Activated naive CD4-positive, alpha-beta T cell treated with anti-CD3 and anti-CD28 coated beads, Interleukin-2, amount 50 U/mL, for 24 hours (primary cell): ENCODE measurements around the gene MACROD2.

Experiments
- H3K27ac Mint-ChIP-seq: one replicate; pipeline ENCODE4 v1.8.0; 2021; ENCODE audit warnings: mild to moderate bottlenecking, mixed read lengths
- H3K27me3 Mint-ChIP-seq: one replicate; pipeline ENCODE4 v1.8.0; 2021; ENCODE audit warnings: mixed read lengths
- H3K36me3 Mint-ChIP-seq: one replicate; pipeline ENCODE4 v1.8.0; 2021; ENCODE audit warnings: mixed read lengths
- H3K4me1 Mint-ChIP-seq: one replicate; pipeline ENCODE4 v1.8.0; 2021; ENCODE audit warnings: mixed read lengths
- H3K4me3 Mint-ChIP-seq: one replicate; pipeline ENCODE4 v1.8.0; 2021; ENCODE audit warnings: mild to moderate bottlenecking, mixed read lengths
- H3K9me3 Mint-ChIP-seq: one replicate; pipeline ENCODE4 v1.8.0; 2021; ENCODE audit warnings: mixed read lengths

The MACROD2 gene

GRCh38 chr20:15899967-15900366 lies 1904.7 kb downstream of the MACROD2 start:
- H3K36me3 Mint-ChIP-seq = no peaks in the 10 kb centered on the region
- H3K27me3 Mint-ChIP-seq = peaks cover 1% of the 10 kb centered on the region
- H3K27ac Mint-ChIP-seq = no peak overlapping the region
- no peaks in the 10 kb centered on the region for H3K9me3 Mint-ChIP-seq
- H3K4me3 Mint-ChIP-seq = no peak overlapping the region
- no peaks in the 10 kb centered on the region for H3K4me1 Mint-ChIP-seq

- Mint-ChIP-seq H3K36me3 (no peaks in the 10 kb centered on the region), H3K4me1 (no peaks in the 10 kb centered on the region), H3K4me3 (no peak overlapping the region), H3K27ac (no peak overlapping the region), H3K9me3 (no peaks in the 10 kb centered on the region), H3K27me3 (peaks cover 1% of the 10 kb centered on the region)
These were observed 1905.1 kb downstream of the MACROD2 start for GRCh38 chr20:15900443-15900842.

DNA sequence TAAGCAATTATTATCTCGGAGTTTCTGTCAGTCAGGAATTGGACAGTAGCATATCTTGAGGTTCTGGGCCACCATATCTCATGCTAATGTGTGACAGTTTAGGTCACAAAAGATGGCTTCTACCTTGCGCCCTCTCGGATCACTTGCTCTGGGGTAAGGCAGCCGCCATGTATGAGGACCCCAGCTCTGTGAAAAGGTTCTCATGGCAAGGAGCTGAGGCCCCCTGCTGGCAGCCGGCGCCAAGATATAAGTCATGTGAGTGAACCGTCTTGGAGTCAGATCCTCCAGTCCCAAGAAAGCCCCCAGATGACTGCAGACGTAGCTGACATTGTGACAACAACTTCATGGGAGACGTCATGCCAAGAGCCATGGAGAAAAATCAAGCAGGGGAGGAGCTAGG lies 1907.2 kb downstream of the MACROD2 start:
- no peaks in the 10 kb centered on the region for H3K9me3 Mint-ChIP-seq
- H3K27me3 Mint-ChIP-seq = peaks cover 1% of the 10 kb centered on the region
- no peak overlapping the region for H3K4me3 Mint-ChIP-seq
- no peaks in the 10 kb centered on the region for H3K4me1 Mint-ChIP-seq
- no peaks in the 10 kb centered on the region for H3K36me3 Mint-ChIP-seq
- H3K27ac Mint-ChIP-seq = no peak overlapping the region

DNA sequence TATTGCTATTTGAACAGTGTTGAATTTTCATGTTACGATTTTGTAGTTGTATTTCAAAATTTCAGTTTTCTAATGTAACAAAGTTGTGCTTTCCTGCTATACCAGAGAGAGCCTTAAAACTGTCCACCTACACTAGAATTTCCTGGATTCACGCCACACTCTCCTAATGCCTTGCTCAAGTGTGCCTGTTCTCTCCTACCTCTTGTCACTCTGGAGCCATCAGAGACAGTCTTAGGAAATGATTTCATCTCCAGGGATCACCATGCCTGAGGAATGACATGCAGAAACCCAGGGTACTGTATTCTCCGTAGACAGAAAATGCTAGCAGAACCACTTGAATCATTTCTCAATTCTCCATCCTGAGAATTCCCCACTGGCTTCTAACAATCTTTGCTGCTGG lies 1910.3 kb downstream of the MACROD2 start:
- Mint-ChIP-seq H3K27ac (no peak overlapping the region), H3K9me3 (peaks cover 7% of the 10 kb centered on the region), H3K27me3 (no peaks in the 10 kb centered on the region), H3K4me3 (no peak overlapping the region), H3K4me1 (no peaks in the 10 kb centered on the region), H3K36me3 (no peaks in the 10 kb centered on the region)

DNA sequence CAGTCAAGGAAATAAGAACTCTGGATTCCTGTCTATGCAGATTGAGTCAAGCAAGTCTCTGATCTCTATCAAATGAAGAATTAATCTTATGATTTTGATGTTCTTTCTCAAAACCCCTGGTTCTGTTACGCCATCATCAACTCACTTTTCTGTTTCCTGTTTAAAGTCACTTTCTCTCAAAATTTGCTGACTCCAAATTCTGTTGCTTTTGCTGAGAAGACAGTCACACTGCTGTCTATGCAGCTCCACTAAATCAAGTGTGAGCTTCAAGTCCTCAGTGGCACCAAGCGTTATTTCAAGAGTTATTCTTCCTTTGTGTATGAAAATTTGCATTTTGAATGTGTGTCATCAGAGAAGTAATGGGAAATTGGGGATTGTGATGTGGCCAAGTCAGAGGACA lies 1914.7 kb downstream of the MACROD2 start:
- Mint-ChIP-seq H3K36me3 (no peaks in the 10 kb centered on the region), H3K4me3 (no peak overlapping the region), H3K27me3 (no peaks in the 10 kb centered on the region), H3K9me3 (peaks cover 7% of the 10 kb centered on the region), H3K4me1 (no peaks in the 10 kb centered on the region), H3K27ac (no peak overlapping the region)

DNA sequence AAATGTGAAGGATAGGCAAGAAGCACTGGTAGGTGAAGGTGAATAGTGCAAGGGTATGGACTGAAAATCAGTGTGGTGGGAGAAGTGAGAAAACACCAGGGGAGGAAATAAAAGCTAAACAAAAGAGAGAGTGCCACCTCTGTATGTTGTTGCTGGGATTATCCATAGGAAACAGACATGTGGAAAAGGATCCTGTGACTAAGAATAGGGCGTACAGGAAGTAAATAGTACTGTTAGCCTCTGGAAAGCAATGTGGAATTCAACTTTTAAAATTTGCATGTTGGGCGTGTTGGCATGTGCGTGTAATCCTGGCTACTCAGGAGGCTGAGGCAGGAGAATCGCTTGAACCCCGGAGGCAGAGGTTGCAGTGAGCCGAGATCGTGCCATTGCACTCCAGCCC lies 1916.3 kb downstream of the MACROD2 start:
- H3K9me3 Mint-ChIP-seq = peaks cover 7% of the 10 kb centered on the region

DNA sequence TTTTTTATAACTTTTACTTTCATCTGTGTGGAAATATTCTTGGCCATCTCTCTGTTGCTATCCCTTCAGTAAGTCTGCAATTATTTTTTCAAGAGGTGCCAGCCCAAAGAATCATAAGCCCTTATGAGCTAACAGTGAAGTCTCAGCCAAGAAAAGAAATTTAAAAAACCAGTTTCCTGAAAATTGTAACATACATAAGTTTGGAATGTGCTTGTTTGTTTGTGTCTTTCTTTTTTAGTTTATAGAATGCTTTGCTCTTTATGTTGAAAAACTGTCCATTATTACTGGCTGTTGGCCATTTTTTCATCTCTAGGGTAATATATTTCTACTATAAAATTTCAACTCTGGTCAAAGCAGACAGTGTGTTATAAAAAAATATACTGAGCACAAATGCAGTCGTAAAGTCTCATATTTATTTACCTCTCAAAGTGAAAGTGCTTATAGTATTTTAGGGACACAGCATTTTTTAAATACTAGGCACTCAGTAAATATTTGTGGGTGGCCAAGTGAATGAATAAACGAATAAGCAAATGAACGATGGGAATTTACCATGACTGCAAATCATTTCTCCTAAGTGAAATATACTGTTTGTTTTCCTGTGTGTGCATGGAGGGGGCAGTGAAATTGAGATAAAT lies 1918.2 kb downstream of the MACROD2 start:
- Mint-ChIP-seq H3K4me3 (no peak overlapping the region), H3K4me1 (no peaks in the 10 kb centered on the region), H3K27ac (no peak overlapping the region), H3K36me3 (no peaks in the 10 kb centered on the region), H3K27me3 (peaks cover 3% of the 10 kb centered on the region), H3K9me3 (no peaks in the 10 kb centered on the region)

More for the DNA sequence above, 1916.3 kb downstream of the MACROD2 start:
- Mint-ChIP-seq H3K4me1 (no peaks in the 10 kb centered on the region), H3K36me3 (no peaks in the 10 kb centered on the region), H3K27ac (no peak overlapping the region), H3K27me3 (no peaks in the 10 kb centered on the region), H3K4me3 (no peak overlapping the region)

DNA sequence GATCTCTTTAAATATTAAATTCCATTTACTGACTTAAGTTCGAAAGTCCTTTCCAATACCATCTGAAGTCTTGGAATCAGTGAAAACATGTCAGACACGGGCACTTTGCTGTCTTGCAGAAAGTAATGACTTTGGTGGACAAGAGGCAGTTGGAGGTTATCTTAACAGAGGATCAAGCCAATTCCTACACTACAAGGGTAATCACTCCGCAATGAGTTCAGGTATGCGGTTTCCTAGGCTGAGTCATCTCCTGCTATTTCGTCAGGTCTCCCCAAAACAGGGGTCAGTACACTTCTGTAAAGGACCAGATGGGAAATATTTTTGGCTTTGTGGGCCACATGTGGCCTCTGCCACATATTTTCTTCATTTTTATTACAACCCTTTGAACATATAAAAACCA lies 1921.3 kb downstream of the MACROD2 start:
- peaks cover 3% of the 10 kb centered on the region for H3K27me3 Mint-ChIP-seq
- no peaks in the 10 kb centered on the region for H3K9me3 Mint-ChIP-seq
- no peaks in the 10 kb centered on the region for H3K4me1 Mint-ChIP-seq
- H3K27ac Mint-ChIP-seq = no peak overlapping the region
- no peaks in the 10 kb centered on the region for H3K36me3 Mint-ChIP-seq
- H3K4me3 Mint-ChIP-seq = no peak overlapping the region

DNA sequence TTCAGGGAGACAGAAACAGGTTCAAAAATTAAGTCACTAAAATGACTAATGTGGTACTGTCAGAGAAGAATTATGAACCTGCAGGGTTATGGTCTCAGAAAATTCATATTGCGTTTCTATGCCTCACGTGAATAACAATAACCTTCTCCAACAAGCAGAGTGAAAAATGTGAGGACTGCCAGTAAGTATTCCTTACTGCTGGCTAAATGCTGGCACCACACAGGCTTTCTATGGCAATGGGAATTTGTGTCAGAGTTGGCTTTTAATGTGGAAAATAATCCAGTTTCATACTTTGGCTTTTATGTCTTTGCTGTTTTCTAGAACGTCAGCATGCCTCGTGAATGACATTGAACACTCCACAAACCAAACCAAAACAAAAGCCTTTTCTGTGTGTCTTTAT lies 1922.0 kb downstream of the MACROD2 start:
- Mint-ChIP-seq H3K4me3 (no peak overlapping the region), H3K27me3 (peaks cover 3% of the 10 kb centered on the region)

DNA sequence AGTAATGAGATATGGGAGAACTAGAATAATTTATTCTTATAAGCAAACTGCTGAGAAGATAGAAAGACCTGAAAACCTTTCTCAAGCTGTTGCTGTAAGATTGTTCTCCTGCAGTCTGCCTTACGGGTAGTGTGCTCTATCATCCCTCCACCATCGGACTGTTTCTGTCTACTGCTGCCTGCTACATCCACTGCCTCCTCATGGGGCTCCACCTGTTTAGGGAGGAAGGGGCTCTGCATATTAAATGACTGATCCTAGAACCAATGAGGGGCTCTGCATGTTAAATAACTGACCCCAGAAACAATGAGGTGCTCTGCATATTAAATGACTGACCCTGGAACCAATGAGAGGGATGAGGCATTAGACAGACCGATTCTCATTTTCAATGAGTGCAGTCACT lies 1923.3 kb downstream of the MACROD2 start:
- Mint-ChIP-seq H3K4me3 (no peak overlapping the region), H3K4me1 (no peaks in the 10 kb centered on the region), H3K36me3 (no peaks in the 10 kb centered on the region), H3K27me3 (peaks cover 3% of the 10 kb centered on the region), H3K27ac (no peak overlapping the region), H3K9me3 (no peaks in the 10 kb centered on the region)

More for the DNA sequence above, 1922.0 kb downstream of the MACROD2 start:
- H3K27ac Mint-ChIP-seq = no peak overlapping the region
- no peaks in the 10 kb centered on the region for H3K9me3 Mint-ChIP-seq
- H3K4me1 Mint-ChIP-seq = no peaks in the 10 kb centered on the region
- no peaks in the 10 kb centered on the region for H3K36me3 Mint-ChIP-seq

GRCh38 chr20:15919118-15919517 lies 1923.8 kb downstream of the MACROD2 start:
- Mint-ChIP-seq H3K9me3 (no peaks in the 10 kb centered on the region), H3K27ac (no peak overlapping the region), H3K27me3 (peaks cover 3% of the 10 kb centered on the region), H3K4me3 (no peak overlapping the region), H3K4me1 (no peaks in the 10 kb centered on the region), H3K36me3 (no peaks in the 10 kb centered on the region)

DNA sequence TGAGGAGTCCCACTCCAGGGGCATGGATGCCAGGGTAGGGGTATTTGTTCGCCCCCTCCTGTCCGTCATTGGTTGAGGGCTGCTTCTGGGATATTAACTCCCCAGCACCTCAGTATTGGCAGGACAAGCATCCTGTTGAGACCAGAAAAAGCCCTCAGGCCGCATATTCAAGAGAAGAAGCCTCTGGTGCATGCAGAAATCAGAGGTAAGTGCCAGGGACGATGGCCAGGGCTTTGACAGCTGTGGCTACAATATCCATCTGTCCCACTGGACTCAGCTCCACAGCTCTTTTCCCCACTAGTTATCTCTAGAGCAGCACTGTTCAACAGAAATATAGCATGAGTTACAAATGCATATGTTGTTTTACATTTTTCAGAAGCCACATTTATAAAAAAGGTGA lies 1926.6 kb downstream of the MACROD2 start:
- H3K4me1 Mint-ChIP-seq = no peaks in the 10 kb centered on the region
- H3K9me3 Mint-ChIP-seq = peaks cover 9% of the 10 kb centered on the region
- H3K4me3 Mint-ChIP-seq = no peak overlapping the region
- no peaks in the 10 kb centered on the region for H3K36me3 Mint-ChIP-seq
- no peak overlapping the region for H3K27ac Mint-ChIP-seq
- peaks cover 3% of the 10 kb centered on the region for H3K27me3 Mint-ChIP-seq

GRCh38 chr20:15922556-15922955 lies 1927.2 kb downstream of the MACROD2 start:
- Mint-ChIP-seq H3K9me3 (peaks cover 9% of the 10 kb centered on the region), H3K27me3 (peaks cover 3% of the 10 kb centered on the region), H3K4me1 (no peaks in the 10 kb centered on the region), H3K27ac (no peak overlapping the region), H3K4me3 (no peak overlapping the region), H3K36me3 (no peaks in the 10 kb centered on the region)

DNA sequence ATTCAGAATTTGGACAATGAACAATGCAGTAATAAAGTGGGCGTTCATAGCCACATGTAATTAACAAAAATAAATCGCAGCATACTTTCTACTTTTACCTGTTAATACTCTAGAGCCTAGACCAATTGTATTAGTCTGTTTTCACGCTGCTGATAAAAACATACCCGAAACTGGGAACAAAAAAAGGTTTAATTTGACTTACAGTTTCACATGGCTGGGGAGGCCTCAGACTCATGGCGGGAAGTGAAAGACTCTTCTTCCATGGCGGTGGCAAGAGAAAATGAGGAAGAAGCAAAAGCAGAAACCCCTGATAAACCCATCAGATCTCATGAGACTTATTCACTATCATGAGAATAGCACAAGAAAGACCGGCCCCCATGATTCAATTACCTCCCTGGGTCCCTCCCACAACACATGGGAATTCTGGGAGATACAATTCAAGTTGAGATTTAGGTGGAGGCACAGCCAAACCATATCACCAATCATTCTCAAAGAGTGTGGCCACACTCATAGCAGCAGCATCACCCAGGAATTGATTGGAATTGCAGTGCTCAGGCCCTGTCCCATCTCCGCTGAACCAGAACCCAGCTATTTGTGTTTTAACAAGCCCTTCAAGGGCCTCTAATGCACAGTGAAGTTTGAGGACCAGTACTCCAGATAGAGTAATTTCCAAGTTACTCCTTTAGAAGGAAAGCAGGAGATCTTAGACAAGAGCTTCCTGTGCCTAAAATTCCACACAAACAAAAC lies 1927.9 kb downstream of the MACROD2 start:
- H3K36me3 Mint-ChIP-seq = no peaks in the 10 kb centered on the region
- peaks cover 9% of the 10 kb centered on the region for H3K9me3 Mint-ChIP-seq
- H3K4me1 Mint-ChIP-seq = no peaks in the 10 kb centered on the region
- H3K4me3 Mint-ChIP-seq = no peak overlapping the region
- H3K27me3 Mint-ChIP-seq = no peaks in the 10 kb centered on the region
- no peak overlapping the region for H3K27ac Mint-ChIP-seq

DNA sequence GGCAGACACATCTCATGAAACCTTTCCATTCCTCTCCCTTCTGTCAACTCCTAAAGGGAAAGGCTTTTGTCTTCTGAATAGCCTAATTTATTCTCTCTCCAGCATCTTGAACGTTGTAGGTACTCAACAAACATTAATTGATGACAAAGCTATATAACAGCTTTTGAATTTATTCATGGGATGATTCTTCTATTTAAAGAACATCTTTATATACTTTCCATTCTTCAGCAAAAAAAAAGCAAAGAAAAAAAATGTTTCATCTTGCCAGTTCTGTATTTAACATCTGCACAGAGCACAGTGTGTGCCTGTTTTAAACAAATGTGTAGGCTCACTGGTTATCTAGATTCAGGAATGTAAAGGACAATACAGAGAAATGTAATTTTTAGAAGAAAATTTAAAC lies 1929.2 kb downstream of the MACROD2 start:
- no peak overlapping the region for H3K4me3 Mint-ChIP-seq
- H3K4me1 Mint-ChIP-seq = no peaks in the 10 kb centered on the region
- no peak overlapping the region for H3K27ac Mint-ChIP-seq
- H3K27me3 Mint-ChIP-seq = no peaks in the 10 kb centered on the region
- H3K9me3 Mint-ChIP-seq = peaks cover 9% of the 10 kb centered on the region
- no peaks in the 10 kb centered on the region for H3K36me3 Mint-ChIP-seq

DNA sequence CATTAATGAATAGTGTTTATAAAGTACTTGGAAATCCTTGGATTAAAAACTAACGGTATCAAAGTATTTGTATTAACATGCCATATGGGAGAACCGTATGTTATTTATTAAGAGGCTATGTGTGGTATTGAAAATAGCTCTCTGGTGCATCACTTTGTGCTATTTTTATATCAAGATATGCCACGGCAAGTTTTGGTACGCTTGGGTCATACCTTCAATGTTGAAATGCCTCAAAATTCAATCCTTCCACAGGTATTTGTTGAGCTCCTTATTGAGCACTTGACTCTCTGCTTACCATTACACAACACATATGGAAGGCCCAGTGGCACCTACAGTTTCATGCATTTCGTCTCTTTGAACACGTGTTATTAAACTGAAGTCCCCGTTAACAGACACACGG lies 1930.1 kb downstream of the MACROD2 start:
- H3K4me1 Mint-ChIP-seq = no peaks in the 10 kb centered on the region

More for the DNA sequence above, 1930.1 kb downstream of the MACROD2 start:
- Mint-ChIP-seq H3K36me3 (no peaks in the 10 kb centered on the region), H3K27me3 (no peaks in the 10 kb centered on the region), H3K4me3 (no peak overlapping the region), H3K27ac (no peak overlapping the region), H3K9me3 (peaks cover 9% of the 10 kb centered on the region)
